Skeletal muscle tissue (tissue), 4 donors: ENCODE data around the gene PIM1. TPM values are rescaled to one million over a fixed set of nuclear protein-coding genes. Genes with fewer than 3 reads are reported as not detected.
"Not testable (repeated sequence)": the region's sequence is repeated elsewhere in the genome, so short reads cannot be mapped to it uniquely, and the experiment has no call there.

Experiments
- H3K27ac ChIP-seq: one replicate; pipeline ENCODE4 v1.7.0; 2013; ENCODE audit warnings: mild to moderate bottlenecking, low read depth, low read length, inconsistent platforms
- H3K27me3 ChIP-seq, 3 donors: one replicate each; pipeline ENCODE4 v1.7.0; 2013; ENCODE audit warnings: low read length in 3 of 3; ENCODE audit not compliant: control insufficient read depth in 3 of 3, insufficient read depth in 3 of 3
- H3K36me3 ChIP-seq, 3 donors: one replicate each; pipeline ENCODE4 v1.7.0; 2013; ENCODE audit warnings: low read length in 3 of 3; ENCODE audit not compliant: control insufficient read depth in 3 of 3, insufficient read depth in 3 of 3
- H3K4me1 ChIP-seq, 3 donors: one replicate each; pipeline ENCODE4 v1.7.0; 2013; ENCODE audit warnings: low read length in 3 of 3, mild to moderate bottlenecking in 3 of 3; ENCODE audit not compliant: control insufficient read depth in 3 of 3, insufficient read depth in 3 of 3
- H3K4me3 ChIP-seq, 3 donors: one replicate each; pipeline ENCODE4 v1.7.0; 2013; ENCODE audit warnings: low read length in 3 of 3
- H3K9ac ChIP-seq, 3 donors: one replicate each; pipeline ENCODE4 v1.7.0; 2013; ENCODE audit warnings: low read length in 3 of 3, mild to moderate bottlenecking in 3 of 3, moderate library complexity in 2 of 3, low read depth in 1 of 3
- H3K9me3 ChIP-seq, 3 donors: one replicate each; pipeline ENCODE4 v1.7.0; 2013; ENCODE audit warnings: low read length in 3 of 3; ENCODE audit not compliant: control insufficient read depth in 3 of 3
- total RNA-seq: library from RNA; depleted of rRNA; stranded (reverse); fragments of >200 nt; gene quantifications from one replicate; pipeline ENCODE4 v1.2.3, GENCODE V29; 2014
- donor health status: Osteomylitis.

PIM1 gene
- total RNA-seq, 1 donor from 2014 or later: 20.4 TPM

- peaks cover 27 to 31% (median 30%) of the 10 kb centered on the region in 3 donors for H3K36me3 ChIP-seq
- no peak overlapping the region for H3K9ac ChIP-seq
- H3K9me3 ChIP-seq: no peaks in the 10 kb centered on the region
- H3K4me1 ChIP-seq: peaks cover 11 to 35% (median 17%) of the 10 kb centered on the region in 3 donors
- no peak overlapping the region for H3K4me3 ChIP-seq
- H3K27me3 ChIP-seq: no peaks in the 10 kb centered on the region
- no peak overlapping the region for H3K27ac ChIP-seq
Measured at GRCh38 chr6:37175332-37176267, 5.6 kb downstream of the PIM1 start.

GRCh38 chr6:37176268-37177076, 6.5 kb downstream of the PIM1 start:
- no peak overlapping the region for H3K9ac ChIP-seq
- peaks cover 25 to 31% (median 27%) of the 10 kb centered on the region in 3 donors for H3K36me3 ChIP-seq
- H3K4me3 ChIP-seq: no peak overlapping the region
- H3K4me1 ChIP-seq: peaks cover 9 to 29% (median 11%) of the 10 kb centered on the region in 3 donors
- H3K27ac ChIP-seq: no peak overlapping the region
- H3K9me3 ChIP-seq: no peaks in the 10 kb centered on the region
- no peaks in the 10 kb centered on the region for H3K27me3 ChIP-seq

GRCh38 chr6:37177077-37177934, 7.4 kb downstream of the PIM1 start:
- Histone ChIP-seq H3K4me3 (no peak overlapping the region), H3K27ac (no peak overlapping the region), H3K27me3 (no peaks in the 10 kb centered on the region), H3K9me3 (no peaks in the 10 kb centered on the region), H3K4me1 (peaks cover 6 to 28% (median 8%) of the 10 kb centered on the region in 3 donors), H3K9ac (no peak overlapping the region), H3K36me3 (peaks cover 25 to 30% (median 27%) of the 10 kb centered on the region in 3 donors)

- Histone ChIP-seq H3K9me3 (no peaks in the 10 kb centered on the region), H3K27me3 (no peaks in the 10 kb centered on the region), H3K36me3 (peaks cover 19 to 24% (median 24%) of the 10 kb centered on the region in 3 donors), H3K27ac (no peak overlapping the region), H3K9ac (no peak overlapping the region), H3K4me3 (no peak overlapping the region), H3K4me1 (peaks cover under 1 to 21% (median 1%) of the 10 kb centered on the region in 3 donors)
Measured at GRCh38 chr6:37177935-37178517, 8.1 kb downstream of the PIM1 start.

GRCh38 chr6:37180075-37180474, 10.1 kb downstream of the PIM1 start:
- peaks cover 0 to 2% (median 0%) of the 10 kb centered on the region in 3 donors for H3K4me1 ChIP-seq
- H3K27me3 ChIP-seq: no peaks in the 10 kb centered on the region
- H3K9me3 ChIP-seq: no peaks in the 10 kb centered on the region
- no peak overlapping the region for H3K27ac ChIP-seq
- no peak overlapping the region for H3K9ac ChIP-seq
- peaks cover under 1 to 4% (median 4%) of the 10 kb centered on the region in 3 donors for H3K36me3 ChIP-seq
- no peak overlapping the region for H3K4me3 ChIP-seq

GRCh38 chr6:37180610-37181009, 10.7 kb downstream of the PIM1 start:
- not testable (repeated sequence) for H3K27me3 ChIP-seq, H3K9ac ChIP-seq, H3K9me3 ChIP-seq, H3K36me3 ChIP-seq, H3K27ac ChIP-seq, H3K4me3 ChIP-seq, H3K4me1 ChIP-seq

GRCh38 chr6:37182736-37183590, 13.0 kb downstream of the PIM1 start:
- no peak overlapping the region for H3K9ac ChIP-seq
- H3K4me3 ChIP-seq: no peak overlapping the region
- H3K27me3 ChIP-seq: no peaks in the 10 kb centered on the region
- H3K36me3 ChIP-seq: no peaks in the 10 kb centered on the region
- no peaks in the 10 kb centered on the region for H3K9me3 ChIP-seq
- H3K27ac ChIP-seq: no peak overlapping the region
- no peaks in the 10 kb centered on the region for H3K4me1 ChIP-seq

- H3K9ac ChIP-seq, H3K27ac ChIP-seq, H3K36me3 ChIP-seq, H3K4me3 ChIP-seq, H3K4me1 ChIP-seq, H3K27me3 ChIP-seq, H3K9me3 ChIP-seq: not testable (repeated sequence)
Measured at GRCh38 chr6:37185949-37186720, 16.2 kb downstream of the PIM1 start.
